ENCODE results near the gene CDH26. TPM values are rescaled to one million over a fixed set of nuclear protein-coding genes. Genes with fewer than 3 reads are reported as not detected.

The CDH26 gene
- total RNA-seq, 1 donor from 2014 or later: not detected

- DNase-seq (ENCODE audit: low read depth): no peak
- no peak overlapping the region for H3K4me3 ChIP-seq (ENCODE audit: low read depth, low read length)
- no peak for TF ChIP-seq CTCF (conservative IDR thresholded peaks at IDR 0.05; ENCODE audit: low read depth, low read length)
Observed at GRCh38 chr20:59961423-59961822, 3.2 kb downstream of the CDH26 start.

GRCh38 chr20:59962155-59962554, 3.9 kb downstream of the CDH26 start:
- no peak overlapping the region for H3K4me3 ChIP-seq (ENCODE audit: low read depth, low read length)
- DNase-seq (ENCODE audit: low read depth): no peak
- TF ChIP-seq CTCF (conservative IDR thresholded peaks at IDR 0.05; ENCODE audit: low read depth, low read length): no peak

GRCh38 chr20:59966428-59966827, 8.2 kb downstream of the CDH26 start:
- no peak for DNase-seq (ENCODE audit: low read depth)
- TF ChIP-seq CTCF (conservative IDR thresholded peaks at IDR 0.05; ENCODE audit: low read depth, low read length): no peak
- no peak overlapping the region for H3K4me3 ChIP-seq (ENCODE audit: low read depth, low read length)

GRCh38 chr20:59971428-59971827, 13.2 kb downstream of the CDH26 start:
- TF ChIP-seq CTCF (conservative IDR thresholded peaks at IDR 0.05; ENCODE audit: low read depth, low read length): no peak
- no peak overlapping the region for H3K4me3 ChIP-seq (ENCODE audit: low read depth, low read length)
- no peak for DNase-seq (ENCODE audit: low read depth)

GRCh38 chr20:59972037-59972801, 14.0 kb downstream of the CDH26 start:
- no peak for DNase-seq (ENCODE audit: low read depth)
- no peak overlapping the region for H3K4me3 ChIP-seq (ENCODE audit: low read depth, low read length)
- TF ChIP-seq CTCF (conservative IDR thresholded peaks at IDR 0.05; ENCODE audit: low read depth, low read length): no peak

- no peak overlapping the region for H3K4me3 ChIP-seq (ENCODE audit: low read depth, low read length)
- TF ChIP-seq CTCF (conservative IDR thresholded peaks at IDR 0.05; ENCODE audit: low read depth, low read length): no peak
- no peak for DNase-seq (ENCODE audit: low read depth)
Observed at GRCh38 chr20:59976156-59976782, 18.0 kb downstream of the CDH26 start.

- no peak for TF ChIP-seq CTCF (conservative IDR thresholded peaks at IDR 0.05; ENCODE audit: low read depth, low read length)
- no peak for DNase-seq (ENCODE audit: low read depth)
- no peak overlapping the region for H3K4me3 ChIP-seq (ENCODE audit: low read depth, low read length)
Observed at GRCh38 chr20:59977086-59977485, 18.9 kb downstream of the CDH26 start.
